ENCODE measurements around the gene KCNK18. TPM values are rescaled to one million over a fixed set of nuclear protein-coding genes. Genes with fewer than 3 reads are reported as not detected.

The KCNK18 gene
- total RNA-seq, 1 experiment from 2014 or later = not detected

DNA sequence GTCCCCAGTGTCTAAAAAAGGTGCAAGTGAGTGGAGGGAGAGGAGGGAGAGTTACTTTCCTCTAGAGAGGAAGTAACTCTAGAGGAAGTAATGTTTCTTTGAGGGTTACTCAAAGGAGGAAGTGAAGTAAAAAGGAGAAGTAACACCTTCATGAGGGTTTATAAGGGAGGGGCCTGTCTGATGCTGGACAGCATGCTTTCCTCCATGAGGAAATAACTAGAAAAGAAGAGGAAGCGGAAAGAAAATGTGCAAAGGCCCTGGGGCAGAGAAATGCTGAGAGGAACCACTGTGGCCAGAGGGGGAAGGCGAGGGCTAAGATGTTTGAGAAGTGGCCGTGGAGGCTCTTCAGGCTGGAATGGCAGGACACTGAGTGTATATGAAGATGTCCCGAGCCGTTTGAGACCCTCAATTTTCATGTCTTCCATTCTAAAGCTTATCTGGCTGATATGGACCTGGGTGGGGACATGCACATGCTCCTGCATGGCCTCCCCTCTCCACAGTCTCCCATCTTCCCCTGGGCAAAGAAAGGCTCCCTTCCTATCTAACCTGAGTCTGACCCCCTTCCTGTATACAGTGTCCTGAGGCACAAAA is 40.2 kb downstream of the KCNK18 start:
- ChIA-PET CTCF (interaction anchor here (1.0 to 2.2 kb wide), 2 partner anchors 21 to 79 kb away, joined by 3 to 8 read pairs; no protein-coding TSS in a partner anchor), POLR2A (no interaction called here)
- Mint-ChIP-seq H3K27ac (ENCODE audit: low read depth, unreplicated experiment) (no peak overlapping the region), H3K4me1 (ENCODE audit: insufficient read depth, unreplicated experiment) (no peaks in the 10 kb centered on the region), H3K9me3 (ENCODE audit: unreplicated experiment) (no peaks in the 10 kb centered on the region), H3K27me3 (ENCODE audit: insufficient read depth, unreplicated experiment) (peaks cover 53% of the 10 kb centered on the region), H3K4me3 (ENCODE audit: unreplicated experiment) (no peak overlapping the region), H3K36me3 (ENCODE audit: insufficient read depth, unreplicated experiment) (no peaks in the 10 kb centered on the region)
- BruUV-seq (replicated peaks) = no TSS peak
- TF ChIP-seq, protein P1, sequence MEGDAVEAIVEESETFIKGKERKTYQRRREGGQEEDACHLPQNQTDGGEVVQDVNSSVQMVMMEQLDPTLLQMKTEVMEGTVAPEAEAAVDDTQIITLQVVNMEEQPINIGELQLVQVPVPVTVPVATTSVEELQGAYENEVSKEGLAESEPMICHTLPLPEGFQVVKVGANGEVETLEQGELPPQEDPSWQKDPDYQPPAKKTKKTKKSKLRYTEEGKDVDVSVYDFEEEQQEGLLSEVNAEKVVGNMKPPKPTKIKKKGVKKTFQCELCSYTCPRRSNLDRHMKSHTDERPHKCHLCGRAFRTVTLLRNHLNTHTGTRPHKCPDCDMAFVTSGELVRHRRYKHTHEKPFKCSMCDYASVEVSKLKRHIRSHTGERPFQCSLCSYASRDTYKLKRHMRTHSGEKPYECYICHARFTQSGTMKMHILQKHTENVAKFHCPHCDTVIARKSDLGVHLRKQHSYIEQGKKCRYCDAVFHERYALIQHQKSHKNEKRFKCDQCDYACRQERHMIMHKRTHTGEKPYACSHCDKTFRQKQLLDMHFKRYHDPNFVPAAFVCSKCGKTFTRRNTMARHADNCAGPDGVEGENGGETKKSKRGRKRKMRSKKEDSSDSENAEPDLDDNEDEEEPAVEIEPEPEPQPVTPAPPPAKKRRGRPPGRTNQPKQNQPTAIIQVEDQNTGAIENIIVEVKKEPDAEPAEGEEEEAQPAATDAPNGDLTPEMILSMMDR (IDR thresholded peaks at IDR 0.05; ENCODE audit: unreplicated experiment) = no peak
- intact Hi-C loops (cut with micrococcal nuclease) = no loop called here
- no peak for DNase-seq (ENCODE audit: unreplicated experiment)

DNA sequence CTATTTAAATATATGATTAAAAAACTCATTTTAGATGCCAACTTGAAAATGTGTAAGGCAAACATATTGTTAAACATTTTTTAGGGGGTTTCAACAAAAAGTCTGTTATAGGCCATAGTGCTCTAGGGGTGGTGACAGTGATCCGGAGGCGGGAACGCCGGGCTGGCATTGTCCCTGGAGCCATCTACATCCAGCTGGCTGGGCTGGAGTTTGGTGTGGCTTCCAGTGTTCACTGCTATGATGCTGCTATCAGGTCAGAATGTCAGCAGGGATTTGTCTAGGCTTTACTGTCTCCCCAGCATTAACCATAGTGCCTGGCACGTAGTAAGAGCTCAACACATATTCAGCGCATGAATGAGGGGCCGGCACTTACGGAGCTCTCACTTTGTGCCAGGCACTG is 41.8 kb downstream of the KCNK18 start:
- ChIA-PET POLR2A (interaction anchor here (0.7 kb wide), 1 partner anchor 12 kb away, joined by 3 read pairs; no protein-coding TSS in a partner anchor), CTCF (interaction anchor here (2.2 kb wide), 1 partner anchor 22 kb away, joined by 8 read pairs; no protein-coding TSS in a partner anchor)
- BruUV-seq (replicated peaks) = no TSS peak
- Mint-ChIP-seq H3K27ac (ENCODE audit: low read depth, unreplicated experiment) (no peak overlapping the region), H3K4me1 (ENCODE audit: insufficient read depth, unreplicated experiment) (no peaks in the 10 kb centered on the region), H3K9me3 (ENCODE audit: unreplicated experiment) (no peaks in the 10 kb centered on the region), H3K4me3 (ENCODE audit: unreplicated experiment) (no peak overlapping the region), H3K27me3 (ENCODE audit: insufficient read depth, unreplicated experiment) (peaks cover 53% of the 10 kb centered on the region), H3K36me3 (ENCODE audit: insufficient read depth, unreplicated experiment) (no peaks in the 10 kb centered on the region)
- TF ChIP-seq, protein P1 (IDR thresholded peaks at IDR 0.05; ENCODE audit: unreplicated experiment) = no peak
- no peak for DNase-seq (ENCODE audit: unreplicated experiment)
- intact Hi-C loops (cut with micrococcal nuclease) = no loop called here

DNA sequence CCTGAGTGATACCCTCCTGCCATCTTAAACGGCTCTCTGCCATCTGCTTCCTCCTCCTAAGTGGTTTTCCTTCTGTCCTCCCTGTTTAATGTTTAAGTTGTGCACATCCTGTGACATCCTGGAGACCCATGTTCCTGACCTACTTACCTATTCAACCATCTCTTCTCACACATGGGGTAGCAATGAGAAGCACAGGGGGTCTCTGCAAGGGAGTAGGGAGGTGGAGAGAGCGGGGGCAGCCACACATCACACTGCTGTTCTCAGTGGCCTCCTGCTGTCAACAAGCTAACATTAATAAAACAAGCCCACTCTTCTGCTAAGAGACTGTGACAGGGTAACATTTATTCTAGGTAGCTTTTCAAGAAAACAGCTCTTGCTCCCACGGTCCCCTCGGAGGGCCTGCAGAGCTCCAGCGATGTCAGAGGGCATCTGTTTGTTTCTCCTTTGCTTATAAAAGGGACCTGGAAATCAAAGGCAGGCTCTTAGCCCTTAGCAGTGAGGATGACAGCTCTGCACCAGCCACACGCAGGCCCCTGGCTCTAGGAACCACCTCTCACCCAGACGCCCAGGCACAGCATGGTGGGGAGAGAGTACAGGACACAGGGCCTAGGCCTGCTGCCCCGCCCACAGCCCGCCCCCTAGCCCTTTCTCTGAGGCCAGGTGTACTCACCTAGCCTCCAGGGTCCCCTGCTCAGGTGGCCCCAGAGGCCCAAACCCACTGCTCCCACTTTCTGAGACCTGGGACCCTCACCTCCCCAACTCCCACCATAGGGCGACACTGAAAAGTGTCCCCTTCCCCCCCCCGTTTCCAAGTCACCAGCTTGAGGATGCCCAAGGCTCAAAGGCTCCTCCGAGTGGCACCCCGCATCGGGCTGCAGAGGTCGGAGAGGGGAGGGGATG is 42.7 kb downstream of the KCNK18 start:
- Mint-ChIP-seq H3K27ac (ENCODE audit: low read depth, unreplicated experiment) (no peak overlapping the region), H3K9me3 (ENCODE audit: unreplicated experiment) (no peaks in the 10 kb centered on the region), H3K4me3 (ENCODE audit: unreplicated experiment) (no peak overlapping the region), H3K4me1 (ENCODE audit: insufficient read depth, unreplicated experiment) (no peaks in the 10 kb centered on the region), H3K36me3 (ENCODE audit: insufficient read depth, unreplicated experiment) (no peaks in the 10 kb centered on the region), H3K27me3 (ENCODE audit: insufficient read depth, unreplicated experiment) (peaks cover 53% of the 10 kb centered on the region)
- intact Hi-C loops (cut with micrococcal nuclease) = no loop called here
- ChIA-PET CTCF (interaction anchor here (2.2 kb wide), 1 partner anchor 23 kb away, joined by 8 read pairs; no protein-coding TSS in a partner anchor), POLR2A (interaction anchor here (0.5 kb wide), 1 partner anchor 128 kb away, joined by 4 read pairs; no protein-coding TSS in a partner anchor)
- BruUV-seq (replicated peaks) = no TSS peak
- TF ChIP-seq, protein P1 (IDR thresholded peaks at IDR 0.05; ENCODE audit: unreplicated experiment) = no peak
- DNase-seq (ENCODE audit: unreplicated experiment) = no peak
